RWPE1 (cell line): ENCODE data around the gene MYO10.
A peak's percentile ranks its signal among the peaks of the same experiment; 100 is the strongest.

ENCODE experiments used
- CTCF ChIA-PET: fragments of 350-600 bp; sonication (Branson Sonifier 250); formaldehyde crosslinking; extraction: SDS; loops from one replicate; lab custom pipeline; 2021; lab: Yijun Ruan, JAX
- POLR2A ChIA-PET: fragments of 400-600 bp; formaldehyde crosslinking; extraction: SDS; loops from one replicate; lab custom pipeline; 2020; ENCODE audit warnings: antibody characterized with exemption; ENCODE audit not compliant: low non-redundant PET; lab: Yijun Ruan, JAX
- DNase-seq: peaks from one replicate; pipeline ENCODE4 v3.0.0; 2012; ENCODE audit warnings: low spot score
- H3K27ac ChIP-seq: fragments of 450-650 bp; 2 replicates; pipeline ENCODE4 v1.5.1; 2017
- TF ChIP-seq, protein P1 (sequence below): fragments of 450-650 bp; conservative IDR thresholded peaks from 2 replicates; pipeline ENCODE4 v1.5.1; 2017; ENCODE audit warnings: low read depth, mild to moderate bottlenecking

The MYO10 gene

DNA sequence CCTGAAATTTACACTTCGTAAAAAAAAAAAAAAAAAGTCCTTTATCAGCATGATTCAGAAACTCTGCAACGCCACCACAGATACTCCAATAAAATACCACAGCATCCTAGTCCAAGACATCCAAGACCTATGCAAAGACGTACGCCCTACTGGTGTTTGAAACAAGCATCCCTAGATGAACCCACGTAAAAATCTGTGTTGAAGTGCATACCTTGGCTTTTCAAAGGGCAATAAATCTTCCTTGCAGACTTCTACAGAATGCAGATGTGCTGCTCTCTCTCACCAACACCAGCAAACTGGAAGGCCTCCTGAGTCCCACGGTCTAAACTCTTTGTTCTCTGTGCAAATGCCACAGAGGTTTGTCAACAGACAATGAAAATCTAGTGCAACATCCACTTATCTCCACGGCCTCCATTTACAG is 38.8 kb downstream of the MYO10 start:
- CTCF ChIA-PET, result no interaction called here
- H3K27ac ChIP-seq, result peak overlapping the region; percentile 34
- DNase-seq, result peak; percentile 45
- POLR2A ChIA-PET, result no interaction called here
- TF ChIP-seq, protein P1, sequence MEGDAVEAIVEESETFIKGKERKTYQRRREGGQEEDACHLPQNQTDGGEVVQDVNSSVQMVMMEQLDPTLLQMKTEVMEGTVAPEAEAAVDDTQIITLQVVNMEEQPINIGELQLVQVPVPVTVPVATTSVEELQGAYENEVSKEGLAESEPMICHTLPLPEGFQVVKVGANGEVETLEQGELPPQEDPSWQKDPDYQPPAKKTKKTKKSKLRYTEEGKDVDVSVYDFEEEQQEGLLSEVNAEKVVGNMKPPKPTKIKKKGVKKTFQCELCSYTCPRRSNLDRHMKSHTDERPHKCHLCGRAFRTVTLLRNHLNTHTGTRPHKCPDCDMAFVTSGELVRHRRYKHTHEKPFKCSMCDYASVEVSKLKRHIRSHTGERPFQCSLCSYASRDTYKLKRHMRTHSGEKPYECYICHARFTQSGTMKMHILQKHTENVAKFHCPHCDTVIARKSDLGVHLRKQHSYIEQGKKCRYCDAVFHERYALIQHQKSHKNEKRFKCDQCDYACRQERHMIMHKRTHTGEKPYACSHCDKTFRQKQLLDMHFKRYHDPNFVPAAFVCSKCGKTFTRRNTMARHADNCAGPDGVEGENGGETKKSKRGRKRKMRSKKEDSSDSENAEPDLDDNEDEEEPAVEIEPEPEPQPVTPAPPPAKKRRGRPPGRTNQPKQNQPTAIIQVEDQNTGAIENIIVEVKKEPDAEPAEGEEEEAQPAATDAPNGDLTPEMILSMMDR, result no peak

DNA sequence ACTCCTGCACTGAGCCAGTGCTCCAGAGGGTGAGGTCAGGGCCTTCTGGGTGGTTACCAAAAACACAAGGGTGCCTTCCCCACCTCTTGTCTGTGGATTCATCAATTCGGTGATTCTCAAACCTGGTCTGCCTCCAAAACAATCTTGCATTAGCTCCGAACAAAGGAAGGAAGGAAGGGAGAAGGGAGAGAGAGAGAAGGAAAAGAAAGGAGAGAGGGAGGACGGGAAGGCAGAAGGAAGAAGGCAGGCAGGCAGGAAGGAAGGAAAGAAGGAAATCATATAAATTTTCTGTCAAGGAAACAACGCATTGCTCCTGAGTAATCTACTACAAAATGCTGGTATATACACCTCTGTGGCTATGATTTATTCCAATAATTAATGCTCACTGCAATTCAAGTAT is 39.3 kb downstream of the MYO10 start:
- TF ChIP-seq, protein P1, result no peak
- DNase-seq, result no peak
- POLR2A ChIA-PET, result no interaction called here
- CTCF ChIA-PET, result interaction anchor here (0.6 kb wide), 1 partner anchor 19 kb away, joined by 5 read pairs; no protein-coding TSS in a partner anchor
- peak overlapping the region; percentile 70 for H3K27ac ChIP-seq

DNA sequence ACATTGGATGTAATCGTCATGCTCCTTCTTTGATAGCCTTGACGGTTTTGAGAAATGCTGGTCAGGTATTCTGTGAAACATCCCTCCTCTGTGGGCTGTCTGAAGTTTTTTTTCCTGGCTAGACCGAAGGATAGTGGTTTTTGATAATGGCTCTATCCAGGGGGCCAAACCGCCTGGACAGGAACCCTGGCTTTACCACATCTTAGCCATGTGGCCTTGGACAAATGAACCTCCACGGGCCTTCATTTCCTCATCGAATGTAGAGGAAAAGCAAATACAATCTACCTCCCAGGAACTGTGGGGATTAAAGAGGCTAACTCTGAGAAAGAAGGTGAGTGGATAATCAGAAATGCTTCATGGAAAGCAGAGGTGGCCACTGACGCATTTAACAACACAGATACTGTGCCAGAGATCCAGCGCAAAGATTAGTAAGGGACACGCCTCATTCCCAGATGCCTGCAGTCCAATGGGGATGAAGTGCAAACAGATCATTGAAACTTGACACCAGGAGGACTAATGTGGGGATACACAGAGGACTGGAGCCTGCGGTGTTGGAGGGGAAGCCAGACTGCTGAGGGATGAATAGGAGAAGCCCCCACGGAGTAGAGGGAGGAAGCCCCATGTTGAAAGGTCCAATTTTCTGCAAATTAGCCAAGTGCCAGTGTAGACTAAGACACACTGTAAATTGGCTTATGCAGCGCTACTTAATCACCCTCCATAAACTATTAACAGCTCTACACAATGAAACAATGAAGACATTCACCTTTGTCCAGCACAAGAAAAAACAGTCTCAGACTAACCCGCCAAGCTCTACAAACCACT is 41.6 kb downstream of the MYO10 start:
- DNase-seq, result peak; percentile 90
- peak overlapping the region; percentile 70 for H3K27ac ChIP-seq
- ChIA-PET CTCF (no interaction called here), POLR2A (no interaction called here)
- TF ChIP-seq, protein P1, result no peak

DNA sequence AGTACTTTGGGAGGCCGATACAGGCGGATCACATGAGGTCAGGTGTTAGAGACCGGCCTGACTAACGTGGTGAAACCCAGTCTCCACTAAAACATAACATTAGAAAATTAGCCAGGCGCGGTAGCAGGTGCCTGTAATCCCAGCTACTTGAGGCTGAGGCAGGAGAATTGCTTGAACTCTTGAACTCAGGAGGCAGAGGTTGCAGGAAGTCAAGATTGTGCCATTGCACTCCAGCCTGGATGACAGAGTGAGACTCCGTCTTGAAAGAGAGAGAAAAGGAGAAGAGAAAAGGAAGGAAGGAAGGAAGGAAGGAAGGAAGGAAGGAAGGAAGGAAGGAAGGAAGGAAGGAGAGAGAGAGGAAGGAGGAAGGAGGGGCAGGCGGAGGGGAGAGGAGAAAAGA is 45.1 kb downstream of the MYO10 start:
- no peak overlapping the region for H3K27ac ChIP-seq
- TF ChIP-seq, protein P1, result no peak
- ChIA-PET CTCF (no interaction called here), POLR2A (no interaction called here)
- DNase-seq, result no peak

DNA sequence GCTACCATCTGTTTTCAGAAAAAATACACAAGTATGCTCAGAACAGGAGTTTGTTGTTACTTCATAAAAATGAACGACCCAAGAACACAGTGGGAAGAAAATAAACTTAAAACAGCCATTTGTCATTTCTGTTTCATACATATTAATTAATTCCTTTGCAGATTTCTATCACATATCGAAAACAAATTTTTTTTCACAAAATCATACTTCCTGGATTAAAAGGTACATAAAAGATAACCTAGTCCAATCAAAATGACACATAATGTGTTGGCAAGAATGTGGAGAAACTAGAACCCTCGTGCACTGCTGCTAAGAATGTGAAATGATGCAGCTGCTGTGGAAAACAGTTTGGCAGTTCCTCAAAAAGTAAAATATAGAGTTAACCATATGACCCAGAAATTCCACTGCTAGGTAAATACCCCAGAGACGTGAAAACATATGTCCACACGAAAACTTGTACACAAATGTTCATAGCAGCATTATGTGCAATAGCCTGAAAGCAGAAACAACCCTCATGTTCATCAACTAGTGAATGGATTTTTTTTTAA is 46.0 kb downstream of the MYO10 start:
- ChIA-PET CTCF (no interaction called here), POLR2A (no interaction called here)
- peak overlapping the region; percentile 26; the same call in 1 of the 2 replicates for H3K27ac ChIP-seq
- DNase-seq, result no peak
- TF ChIP-seq, protein P1, result no peak

DNA sequence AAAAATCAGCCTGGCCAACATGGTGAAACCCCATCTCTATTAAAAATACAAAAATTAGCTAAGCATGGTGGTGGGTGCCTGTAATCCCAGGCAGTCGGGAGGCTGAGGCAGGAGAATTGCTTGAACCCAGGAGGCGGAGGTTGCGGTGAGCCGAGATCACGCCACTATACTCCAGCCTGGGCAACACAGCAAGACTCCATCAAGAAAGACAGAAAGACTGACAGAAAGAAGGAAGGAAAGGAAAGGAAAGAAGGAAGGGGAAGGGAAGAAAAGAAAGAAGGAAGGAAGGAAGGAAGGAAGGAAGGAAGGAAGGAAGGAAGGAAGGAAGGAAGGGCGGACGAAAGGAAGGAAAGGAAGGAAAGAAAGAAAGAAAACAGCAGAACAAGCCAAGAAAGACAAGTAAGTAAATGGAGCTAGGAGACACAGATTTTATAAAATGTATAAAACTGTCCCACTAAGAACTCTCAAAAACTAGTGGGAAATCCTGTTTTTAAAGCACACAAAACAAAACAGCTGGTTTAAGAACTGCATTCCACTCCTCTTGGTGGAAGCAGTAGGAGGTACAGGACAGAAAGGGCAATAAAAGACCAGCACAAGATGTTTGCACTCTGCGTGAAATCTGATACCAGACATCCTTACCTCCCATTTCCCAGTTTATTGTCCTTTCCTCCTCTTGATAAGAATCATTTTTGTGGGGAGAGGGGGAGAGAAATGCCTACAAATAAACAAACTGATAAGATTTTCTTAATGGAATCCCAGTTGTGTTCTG is 46.7 kb downstream of the MYO10 start:
- ChIA-PET CTCF (no interaction called here), POLR2A (no interaction called here)
- TF ChIP-seq, protein P1, result no peak
- DNase-seq, result no peak
- peak overlapping the region; percentile 69 for H3K27ac ChIP-seq
